GM15510 (cell line): Measurements from ENCODE around the gene COX15.

Experiments
- POLR2A ChIP-seq: IDR thresholded peaks from 3 replicates; pipeline ENCODE4 v1.6.1; 2011; ENCODE audit warnings: borderline replicate concordance; ENCODE audit not compliant: insufficient read length; ENCODE audit errors: extremely low read depth

Gene COX15

GRCh38 chr10:99698504-99699080, 33.3 kb downstream of the COX15 start:
- TF ChIP-seq POLR2A: no peak

- TF ChIP-seq POLR2A: no peak
These were observed 36.2 kb downstream of the COX15 start for GRCh38 chr10:99695761-99696160.

GRCh38 chr10:99693933-99694583, 37.9 kb downstream of the COX15 start:
- TF ChIP-seq POLR2A: no peak

GRCh38 chr10:99689461-99689860, 42.5 kb downstream of the COX15 start:
- TF ChIP-seq POLR2A: no peak

- TF ChIP-seq POLR2A: no peak
These were observed 46.3 kb downstream of the COX15 start for GRCh38 chr10:99685597-99685967.

GRCh38 chr10:99682752-99683151, 49.2 kb downstream of the COX15 start:
- TF ChIP-seq POLR2A: no peak
